ENCODE data around the gene MOB3B.

MOB3B gene

DNA sequence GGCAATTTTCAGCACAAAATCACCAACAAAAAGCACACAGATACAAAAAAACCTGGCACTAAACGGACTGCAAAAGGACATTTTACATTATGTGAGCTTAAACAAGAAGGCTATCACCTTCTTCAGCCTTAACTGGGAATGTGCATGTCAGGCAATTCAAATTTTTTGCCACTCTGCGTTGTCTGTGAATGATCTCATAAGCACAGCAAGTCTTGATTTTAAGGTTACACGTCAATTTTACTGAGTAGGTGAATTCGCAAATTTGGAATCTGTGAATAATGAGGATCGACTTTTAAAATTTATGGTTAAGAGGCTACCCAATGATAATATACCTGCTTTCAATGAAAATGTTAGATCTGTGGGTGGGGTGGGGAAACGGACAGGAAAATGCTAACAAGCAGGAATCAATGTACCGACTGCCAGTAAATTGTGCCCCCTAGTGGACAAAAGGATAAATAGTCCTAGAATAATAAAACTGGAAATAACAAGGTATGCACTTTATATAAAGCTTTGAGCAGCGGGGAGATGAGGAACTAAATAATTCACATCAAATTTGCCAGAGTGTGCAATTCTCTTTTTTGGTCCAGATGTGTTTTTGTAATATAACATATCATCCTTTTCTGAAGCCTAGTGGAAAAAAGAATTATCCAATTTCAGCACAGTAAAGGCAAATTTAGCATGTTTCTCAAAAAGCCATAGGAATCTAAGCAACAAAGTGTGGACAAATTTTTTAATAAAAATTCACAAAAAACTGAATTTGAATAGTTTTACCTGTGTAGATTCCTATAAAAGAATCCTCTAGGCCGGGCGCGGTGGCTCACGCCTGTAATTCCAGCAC, 253.2 kb downstream of the MOB3B start (continued):
- TF ChIP-seq, protein P1, sequence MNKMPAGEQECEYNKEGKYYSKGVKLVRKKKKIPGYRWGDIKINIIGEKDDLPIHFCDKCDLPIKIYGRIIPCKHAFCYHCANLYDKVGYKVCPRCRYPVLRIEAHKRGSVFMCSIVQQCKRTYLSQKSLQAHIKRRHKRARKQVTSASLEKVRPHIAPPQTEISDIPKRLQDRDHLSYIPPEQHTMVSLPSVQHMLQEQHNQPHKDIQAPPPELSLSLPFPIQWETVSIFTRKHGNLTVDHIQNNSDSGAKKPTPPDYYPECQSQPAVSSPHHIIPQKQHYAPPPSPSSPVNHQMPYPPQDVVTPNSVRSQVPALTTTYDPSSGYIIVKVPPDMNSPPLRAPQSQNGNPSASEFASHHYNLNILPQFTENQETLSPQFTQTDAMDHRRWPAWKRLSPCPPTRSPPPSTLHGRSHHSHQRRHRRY (tag by site-specific recombination; IDR thresholded peaks at IDR 0.05), result no peak
- no peak for TF ChIP-seq ZNF629 (tag by site-specific recombination; IDR thresholded peaks at IDR 0.05)
- no peak for TF ChIP-seq ZSCAN23 (tag by site-specific recombination; IDR thresholded peaks at IDR 0.05)
- TF ChIP-seq ZEB2 (tag by site-specific recombination; IDR thresholded peaks at IDR 0.05), result no peak

Measured in HEK293 (cell line).